A549 (cell line): ENCODE results near the gene STXBP4. TPM values are rescaled to one million over a fixed set of nuclear protein-coding genes. Genes with fewer than 3 reads are reported as not detected.

Experiments
- ATAC-seq, 2 experiments: fragments of 200-7000 bp in 1 of 2; fragments of >200 bp in 1 of 2; cut with Nextera tagmentation in 1 of 2; cut with Tn5 transposase in 1 of 2; 3 replicates each; pipeline versions ENCODE4 v1.8.0 to v1.9.1; 2018 to 2020; ENCODE audit warnings: mild to moderate bottlenecking in 1 of 2, moderate library complexity in 1 of 2
- CTCF ChIA-PET: fragments of 300-600 bp; sonication (Branson Sonifier 250); formaldehyde crosslinking; extraction: SDS; loops from one replicate; lab custom pipeline; 2021; ENCODE audit warnings: antibody characterized with exemption, inconsistent platforms; lab: Yijun Ruan, JAX
- POLR2A ChIA-PET: fragments of 350-600 bp; formaldehyde crosslinking; extraction: SDS; loops from one replicate; lab custom pipeline; 2021; ENCODE audit warnings: antibody characterized with exemption, inconsistent platforms; lab: Yijun Ruan, JAX
- DNase-seq, 2 experiments: peaks; one replicate each; pipeline versions ENCODE4 v3.0.0 to v3.0.0-alpha.2; 2011 to 2016; ENCODE audit warnings: low read depth in 1 of 2, low spot score in 1 of 2
- FAIRE-seq: peaks from 2 replicates; lab custom pipeline; 2011; peaks lifted over from hg19 to GRCh38; lab: Jason Lieb, UNC
- H3K27ac ChIP-seq, 2 experiments: fragments of >200 bp; sonication (Bioruptor Twin); formaldehyde crosslinking; 3 replicates each; pipeline ENCODE4 v1.5.1; 2016 to 2017
- H3K4me1 ChIP-seq: fragments of >200 bp; sonication (Bioruptor Twin); formaldehyde crosslinking; 3 replicates; pipeline ENCODE4 v1.6.1; 2016
- H3K4me2 ChIP-seq: fragments of >200 bp; sonication (Bioruptor Twin); formaldehyde crosslinking; 3 replicates; pipeline ENCODE4 v1.6.1; 2016
- H3K4me3 ChIP-seq: fragments of >200 bp; sonication (Bioruptor Twin); formaldehyde crosslinking; 3 replicates; pipeline ENCODE4 v1.5.1; 2016
- H3K9me3 ChIP-seq: fragments of >200 bp; sonication (Bioruptor Twin); formaldehyde crosslinking; 3 replicates; pipeline ENCODE4 v1.6.1; 2016
- BHLHE40 ChIP-seq: IDR thresholded peaks from 2 replicates; pipeline ENCODE4 v1.6.1; 2012; ENCODE audit warnings: low read depth, low read length, inconsistent platforms
- CBX2 ChIP-seq: fragments of 200-600 bp; sonication (generic); IDR thresholded peaks from 2 replicates; pipeline ENCODE4 v1.6.1; 2016; ENCODE audit warnings: low read depth, mild to moderate bottlenecking, borderline replicate concordance
- CBX8 ChIP-seq: fragments of 200-600 bp; sonication (generic); IDR thresholded peaks from 2 replicates; pipeline ENCODE4 v1.6.1; 2016
- CHD2 ChIP-seq: fragments of 150-350 bp; IDR thresholded peaks from 2 replicates; pipeline ENCODE4 v1.6.1; 2014; ENCODE audit warnings: low read length; ENCODE audit not compliant: partially characterized antibody
- CHD4 ChIP-seq: fragments of 200-600 bp; sonication (generic); IDR thresholded peaks from 2 replicates; pipeline ENCODE4 v1.6.1; 2016; ENCODE audit warnings: antibody characterized with exemption, mild to moderate bottlenecking, borderline replicate concordance
- EHMT2 ChIP-seq: fragments of 200-600 bp; sonication (generic); IDR thresholded peaks from 2 replicates; pipeline ENCODE4 v1.6.1; 2016; ENCODE audit warnings: antibody characterized with exemption, low read depth, mild to moderate bottlenecking, moderate library complexity
- EP300 ChIP-seq, 2 experiments: fragments of >200 bp; sonication (Bioruptor Twin); formaldehyde crosslinking; IDR thresholded peaks; 2 replicates in 1 of 2; 3 replicates in 1 of 2; pipeline ENCODE4 v1.6.1; 2016 to 2017
- FOSB ChIP-seq: fragments of 250-450 bp; sonication (Bioruptor Pico); IDR thresholded peaks from 2 replicates; pipeline ENCODE4 v1.5.0; 2020; ENCODE audit warnings: mild to moderate bottlenecking, moderate library complexity
- HDAC2 ChIP-seq: fragments of 200-600 bp; sonication (generic); IDR thresholded peaks from 2 replicates; pipeline ENCODE4 v1.6.1; 2016
- HEYL ChIP-seq: fragments of 250-450 bp; sonication (Bioruptor Pico); IDR thresholded peaks from 2 replicates; pipeline ENCODE4 v1.8.0; 2021; ENCODE audit warnings: mild to moderate bottlenecking, moderate library complexity
- HOXB5 ChIP-seq: fragments of 250-450 bp; sonication (Bioruptor Pico); IDR thresholded peaks from 2 replicates; pipeline ENCODE4 v1.5.0; 2020; ENCODE audit warnings: mild to moderate bottlenecking, moderate library complexity
- JUNB ChIP-seq: fragments of >200 bp; sonication (Bioruptor Twin); formaldehyde crosslinking; IDR thresholded peaks from 2 replicates; pipeline ENCODE4 v1.6.1; 2016
- KDM1A ChIP-seq: fragments of 200-600 bp; sonication (generic); IDR thresholded peaks from 2 replicates; pipeline ENCODE4 v1.6.1; 2016; ENCODE audit warnings: low read depth, mild to moderate bottlenecking
- MAFK ChIP-seq: fragments of 450-650 bp; IDR thresholded peaks from 2 replicates; pipeline ENCODE4 v1.6.1; 2014; ENCODE audit not compliant: partially characterized antibody
- MAZ ChIP-seq: fragments of 150-350 bp; IDR thresholded peaks from 2 replicates; pipeline ENCODE4 v1.6.1; 2014; ENCODE audit warnings: antibody characterized with exemption, low read depth, low read length, borderline replicate concordance
- NFE2L2 ChIP-seq: fragments of 150-350 bp; conservative IDR thresholded peaks from 2 replicates; pipeline ENCODE4 v1.6.1; 2014; ENCODE audit warnings: low read length
- NPAS2 ChIP-seq: fragments of 250-450 bp; sonication (Bioruptor Pico); IDR thresholded peaks from 2 replicates; pipeline ENCODE4 v1.8.0; 2022; ENCODE audit warnings: mild to moderate bottlenecking, moderate library complexity, borderline replicate concordance
- NR3C1 ChIP-seq: fragments of >200 bp; sonication (Bioruptor Twin); formaldehyde crosslinking; IDR thresholded peaks from 3 replicates; pipeline ENCODE4 v1.6.1; 2017
- POLR2AphosphoS2 ChIP-seq: conservative IDR thresholded peaks from 2 replicates; pipeline ENCODE4 v1.6.1; 2012; ENCODE audit warnings: low read length, improper control_type of control experiment, inconsistent platforms
- RARB ChIP-seq: fragments of 250-450 bp; sonication (Bioruptor Pico); IDR thresholded peaks from 2 replicates; pipeline ENCODE4 v1.8.0; 2021; ENCODE audit warnings: mild to moderate bottlenecking, moderate library complexity
- RCOR1 ChIP-seq: fragments of 150-350 bp; IDR thresholded peaks from 2 replicates; pipeline ENCODE4 v1.6.1; 2014; ENCODE audit warnings: antibody characterized with exemption, low read length, low read depth
- RFX5 ChIP-seq: fragments of 450-650 bp; IDR thresholded peaks from 2 replicates; pipeline ENCODE4 v1.7.1; 2014; ENCODE audit warnings: antibody characterized with exemption, mild to moderate bottlenecking, moderate library complexity
- RNF2 ChIP-seq: fragments of 200-600 bp; sonication (generic); IDR thresholded peaks from 2 replicates; pipeline ENCODE4 v1.6.1; 2016; ENCODE audit warnings: low read depth, mild to moderate bottlenecking, antibody characterized with exemption, moderate library complexity, borderline replicate concordance
- SMC3 ChIP-seq: fragments of >200 bp; sonication (Bioruptor Twin); formaldehyde crosslinking; IDR thresholded peaks from 3 replicates; pipeline ENCODE4 v1.6.1; 2018; ENCODE audit warnings: inconsistent platforms
- SREBF2 ChIP-seq: fragments of 450-650 bp; IDR thresholded peaks from 2 replicates; pipeline ENCODE4 v1.6.1; 2014; ENCODE audit warnings: mild to moderate bottlenecking, moderate library complexity
- TFCP2L1 ChIP-seq: fragments of 250-450 bp; sonication (Bioruptor Pico); IDR thresholded peaks from 2 replicates; pipeline ENCODE4 v1.5.0; 2021; ENCODE audit warnings: mild to moderate bottlenecking
- TP53 ChIP-seq: fragments of 250-450 bp; sonication (Bioruptor Pico); IDR thresholded peaks from 2 replicates; pipeline ENCODE4 v1.5.0; 2021; ENCODE audit warnings: mild to moderate bottlenecking, moderate library complexity
- ZFP36 ChIP-seq: fragments of 450-650 bp; IDR thresholded peaks from 2 replicates; pipeline ENCODE4 v1.6.1; 2014; ENCODE audit warnings: borderline replicate concordance; ENCODE audit not compliant: partially characterized antibody
- ZSCAN20 ChIP-seq: fragments of 250-450 bp; sonication (Bioruptor Pico); IDR thresholded peaks from 2 replicates; pipeline ENCODE4 v1.8.0; 2022; ENCODE audit warnings: mild to moderate bottlenecking, moderate library complexity
- WGBS: methylation state at CpG from one replicate; pipeline ENCODE4 v1.1.6; 2017; ENCODE audit errors: missing lambda C conversion rate; 5-methylcytosine and 5-hydroxymethylcytosine counted together
- polyA plus RNA-seq, 4 experiments: library from polyadenylated mRNA; depleted of rRNA in 3 of 4; stranded (reverse); fragments of >200 nt; fragmentation: RNase III in 1 of 4; extraction: RNeasy Plus Mini Kit Qiagen cat#74134 plus additional on column Dnase treatment in 1 of 4; gene quantifications; 2 replicates in 3 of 4; 3 replicates in 1 of 4; pipeline ENCODE4 v1.2.3, GENCODE V29; 2011 to 2017
- TF ChIP-seq, protein P1 (sequence below): fragments of 450-650 bp; IDR thresholded peaks from 2 replicates; pipeline ENCODE4 v1.6.1; 2014; ENCODE audit warnings: antibody characterized with exemption
- TF ChIP-seq, protein P2 (sequence below): IDR thresholded peaks from 2 replicates; pipeline ENCODE4 v1.6.1; 2012
- TF ChIP-seq, protein P3 (sequence below): fragments of 250-450 bp; sonication (Bioruptor Pico); IDR thresholded peaks from 2 replicates; pipeline ENCODE4 v1.5.0; 2020; ENCODE audit warnings: low read depth, mild to moderate bottlenecking, moderate library complexity

Gene STXBP4
- polyA plus RNA-seq, 2 of the 4 experiments (the other 2 are of a cell fraction), result 9.0 to 16.0 TPM

DNA sequence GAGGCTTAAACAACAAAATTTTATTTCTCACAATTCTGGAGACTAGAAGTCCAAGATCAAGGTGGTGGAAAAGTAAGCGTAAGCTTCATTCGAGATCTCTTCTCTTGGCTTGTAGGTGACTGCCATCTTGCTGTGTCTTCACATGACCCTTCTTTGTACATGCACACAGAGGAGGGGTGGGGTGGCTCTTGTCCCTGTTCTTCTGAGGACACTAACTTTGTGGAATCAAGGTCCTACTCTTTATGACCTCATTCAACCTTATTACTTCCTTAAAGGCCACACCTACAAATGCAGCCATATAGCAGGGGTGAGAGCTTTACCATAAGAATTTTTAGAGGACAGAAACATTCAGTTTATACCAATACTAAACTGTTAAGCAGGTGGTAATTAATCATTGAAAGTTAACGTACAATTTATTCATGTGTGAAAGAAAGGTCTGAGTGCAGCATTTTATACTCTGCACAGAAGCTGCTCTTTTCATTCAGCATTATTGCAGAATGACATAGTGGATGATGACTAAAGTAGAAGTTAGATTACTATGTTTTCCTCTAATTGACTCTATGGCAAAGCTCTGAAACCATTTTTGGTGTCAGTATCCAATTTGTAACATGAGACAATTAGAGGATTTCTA lies 156.3 kb downstream of the STXBP4 start:
- no peak for FAIRE-seq
- no peak for DNase-seq
- ATAC-seq, result no peak
- H3K27ac ChIP-seq, result no peak overlapping the region
- 92% methylated on average over 3 of the region's 3 CpGs for WGBS
- TF ChIP-seq EHMT2, result no peak
- TF ChIP-seq RCOR1, result no peak
- TF ChIP-seq NR3C1, result no peak
- TF ChIP-seq SREBF2, result no peak
- no peak for TF ChIP-seq EP300 (IDR thresholded peaks at IDR 0.05)
- TF ChIP-seq, protein P1, sequence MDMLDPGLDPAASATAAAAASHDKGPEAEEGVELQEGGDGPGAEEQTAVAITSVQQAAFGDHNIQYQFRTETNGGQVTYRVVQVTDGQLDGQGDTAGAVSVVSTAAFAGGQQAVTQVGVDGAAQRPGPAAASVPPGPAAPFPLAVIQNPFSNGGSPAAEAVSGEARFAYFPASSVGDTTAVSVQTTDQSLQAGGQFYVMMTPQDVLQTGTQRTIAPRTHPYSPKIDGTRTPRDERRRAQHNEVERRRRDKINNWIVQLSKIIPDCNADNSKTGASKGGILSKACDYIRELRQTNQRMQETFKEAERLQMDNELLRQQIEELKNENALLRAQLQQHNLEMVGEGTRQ, result no peak
- no peak for TF ChIP-seq TP53 (CRISPR knock-in tag)
- TF ChIP-seq HDAC2, result no peak
- TF ChIP-seq, protein P2, sequence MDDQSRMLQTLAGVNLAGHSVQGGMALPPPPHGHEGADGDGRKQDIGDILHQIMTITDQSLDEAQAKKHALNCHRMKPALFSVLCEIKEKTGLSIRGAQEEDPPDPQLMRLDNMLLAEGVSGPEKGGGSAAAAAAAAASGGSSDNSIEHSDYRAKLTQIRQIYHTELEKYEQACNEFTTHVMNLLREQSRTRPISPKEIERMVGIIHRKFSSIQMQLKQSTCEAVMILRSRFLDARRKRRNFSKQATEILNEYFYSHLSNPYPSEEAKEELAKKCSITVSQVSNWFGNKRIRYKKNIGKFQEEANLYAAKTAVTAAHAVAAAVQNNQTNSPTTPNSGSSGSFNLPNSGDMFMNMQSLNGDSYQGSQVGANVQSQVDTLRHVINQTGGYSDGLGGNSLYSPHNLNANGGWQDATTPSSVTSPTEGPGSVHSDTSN, result no peak
- no peak for TF ChIP-seq MAFK
- TF ChIP-seq CBX2, result no peak
- TF ChIP-seq ZSCAN20 (CRISPR knock-in tag), result no peak
- ChIA-PET CTCF (interaction anchor here (0.7 kb wide), 1 partner anchor 231 kb away, joined by 3 read pairs; no protein-coding TSS in a partner anchor), POLR2A (no interaction called here)
- no peaks in the 10 kb centered on the region for H3K4me1 ChIP-seq
- H3K4me3 ChIP-seq, result no peak overlapping the region
- no peaks in the 10 kb centered on the region for H3K9me3 ChIP-seq
- no peak overlapping the region for H3K4me2 ChIP-seq

DNA sequence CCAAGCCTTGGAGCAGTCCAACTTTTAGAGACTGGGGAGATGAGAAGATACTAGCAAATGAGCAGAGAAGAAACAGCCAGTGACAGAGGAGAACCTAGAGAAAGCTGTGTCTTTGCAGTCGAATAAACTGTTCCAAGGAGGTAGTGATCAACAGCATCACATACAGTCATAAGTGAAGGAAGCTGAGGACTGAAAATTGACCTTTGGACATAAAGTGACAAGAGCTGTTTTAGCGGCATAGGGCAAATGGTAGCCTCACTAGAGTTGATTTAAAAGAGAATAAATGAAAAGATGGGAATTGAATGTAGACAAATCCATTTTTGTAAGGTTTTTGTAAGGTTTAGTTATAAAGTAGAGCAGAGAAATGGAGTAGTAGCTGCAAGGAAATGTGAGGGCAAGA lies 165.0 kb downstream of the STXBP4 start:
- Histone ChIP-seq H3K4me2 (no peak overlapping the region), H3K4me1 (no peaks in the 10 kb centered on the region), H3K4me3 (no peak overlapping the region), H3K9me3 (no peaks in the 10 kb centered on the region), H3K27ac (no peak overlapping the region)
- no peak for ATAC-seq
- no peak for DNase-seq
- WGBS, result 38% methylated on average over 2 of the region's 2 CpGs
- CTCF ChIA-PET, result interaction anchor here (1.1 to 1.5 kb wide), 2 partner anchors 14 to 21 kb away, joined by 3 to 4 read pairs; no protein-coding TSS in a partner anchor
- POLR2A ChIA-PET, result no interaction called here
- FAIRE-seq, result no peak
- TF ChIP-seq, protein P3, sequence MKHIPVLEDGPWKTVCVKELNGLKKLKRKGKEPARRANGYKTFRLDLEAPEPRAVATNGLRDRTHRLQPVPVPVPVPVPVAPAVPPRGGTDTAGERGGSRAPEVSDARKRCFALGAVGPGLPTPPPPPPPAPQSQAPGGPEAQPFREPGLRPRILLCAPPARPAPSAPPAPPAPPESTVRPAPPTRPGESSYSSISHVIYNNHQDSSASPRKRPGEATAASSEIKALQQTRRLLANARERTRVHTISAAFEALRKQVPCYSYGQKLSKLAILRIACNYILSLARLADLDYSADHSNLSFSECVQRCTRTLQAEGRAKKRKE, result no peak
- TF ChIP-seq NPAS2 (CRISPR knock-in tag), result no peak
- TF ChIP-seq NFE2L2, result no peak
- TF ChIP-seq RFX5, result no peak
- TF ChIP-seq FOSB (CRISPR knock-in tag), result no peak
- TF ChIP-seq CBX8, result no peak
- no peak for TF ChIP-seq RNF2
- TF ChIP-seq HOXB5, result no peak
- no peak for TF ChIP-seq TFCP2L1
- no peak for TF ChIP-seq ZFP36
- no peak for TF ChIP-seq TP53 (CRISPR knock-in tag)

DNA sequence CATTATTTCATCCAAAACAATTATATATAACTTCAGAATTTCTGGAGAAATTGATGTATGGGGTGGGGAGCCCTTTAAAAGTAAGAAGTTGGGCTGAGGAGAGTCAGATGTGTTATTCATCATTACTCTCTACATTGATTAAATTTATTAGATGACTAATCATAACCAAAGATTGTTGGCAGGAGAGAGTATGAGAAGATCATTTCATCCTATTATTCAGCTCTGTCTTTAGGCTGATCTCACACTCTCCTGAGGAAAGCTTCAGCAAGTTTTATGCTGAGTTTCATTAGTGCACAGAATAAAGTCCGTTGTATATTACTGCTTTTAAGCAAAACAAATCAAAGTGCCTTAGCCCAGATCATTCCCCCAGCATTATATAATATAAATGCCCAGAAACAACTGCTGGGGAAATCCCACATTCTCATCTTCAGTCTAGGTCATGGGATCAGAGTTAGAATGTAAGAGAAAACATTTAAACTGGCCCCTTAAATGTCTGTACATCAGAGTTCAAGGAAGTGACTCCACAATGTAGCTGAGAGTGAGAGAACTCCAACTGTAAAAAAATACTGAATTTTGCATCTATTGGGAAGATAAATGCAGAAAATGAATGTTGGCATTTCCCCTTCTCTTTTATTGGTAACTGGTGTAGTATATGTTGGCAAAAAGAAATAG lies 166.1 kb downstream of the STXBP4 start:
- H3K4me3 ChIP-seq, result no peak overlapping the region
- H3K4me2 ChIP-seq, result no peak overlapping the region
- TF ChIP-seq HDAC2 (no peak), EHMT2 (no peak), KDM1A (no peak), NPAS2 (CRISPR knock-in tag) (no peak), SMC3 (no peak), CHD2 (no peak), HOXB5 (no peak), FOSB (CRISPR knock-in tag) (no peak), POLR2AphosphoS2 (no peak), CBX8 (no peak), HEYL (CRISPR knock-in tag) (no peak), CBX2 (no peak), CHD4 (no peak), RARB (CRISPR knock-in tag) (no peak), MAZ (no peak), JUNB (no peak), BHLHE40 (no peak)
- TF ChIP-seq, protein P3, result no peak
- ATAC-seq (no peak), FAIRE-seq (no peak), DNase-seq (no peak)
- no peaks in the 10 kb centered on the region for H3K9me3 ChIP-seq
- no peaks in the 10 kb centered on the region for H3K4me1 ChIP-seq
- no peak overlapping the region for H3K27ac ChIP-seq
- ChIA-PET CTCF (interaction anchor here (1.1 to 1.8 kb wide), 2 partner anchors 17 to 20 kb away, joined by 3 to 5 read pairs; no protein-coding TSS in a partner anchor), POLR2A (no interaction called here)
- 69% methylated on average over 1 of the region's 1 CpG for WGBS
